Measurements from ENCODE around the gene TNFAIP8. TPM values are rescaled to one million over a fixed set of nuclear protein-coding genes. Genes with fewer than 3 reads are reported as not detected.
A peak's percentile ranks its signal among the peaks of the same experiment; 100 is the strongest.
"Not testable (repeated sequence)": the region's sequence is repeated elsewhere in the genome, so short reads cannot be mapped to it uniquely, and the experiment has no call there.

TNFAIP8 gene
- total RNA-seq, 1 experiment from 2014 or later, result 32.1 TPM

- DNase-seq (ENCODE audit: low read depth in 1 of 2, low spot score in 2 of 2), result no peak
- no peaks in the 10 kb centered on the region for H3K36me3 ChIP-seq
- H3K4me3 ChIP-seq, result no peak overlapping the region
- no peaks in the 10 kb centered on the region for H3K27me3 ChIP-seq (replicated peaks)
- no peaks in the 10 kb centered on the region for H3K9me3 ChIP-seq (replicated peaks)
- peaks cover 10% of the 10 kb centered on the region for H3K4me1 ChIP-seq (replicated peaks)
- H3K27ac ChIP-seq, result no peak overlapping the region
Observed at GRCh38 chr5:119409235-119409815, 53.5 kb downstream of the TNFAIP8 start.

GRCh38 chr5:119410448-119411159, 54.8 kb downstream of the TNFAIP8 start:
- Histone ChIP-seq H3K36me3 (no peaks in the 10 kb centered on the region), H3K27ac (no peak overlapping the region), H3K4me3 (no peak overlapping the region), H3K27me3 (replicated peaks) (no peaks in the 10 kb centered on the region), H3K9me3 (replicated peaks) (no peaks in the 10 kb centered on the region), H3K4me1 (replicated peaks) (peaks cover 10% of the 10 kb centered on the region)
- DNase-seq (ENCODE audit: low read depth in 1 of 2, low spot score in 2 of 2), result no peak

GRCh38 chr5:119411361-119412278, 55.8 kb downstream of the TNFAIP8 start:
- Histone ChIP-seq H3K27ac (peak overlapping the region; percentile 20), H3K4me3 (peak overlapping the region; percentile 38), H3K27me3 (replicated peaks) (no peaks in the 10 kb centered on the region), H3K4me1 (replicated peaks) (peaks cover 10% of the 10 kb centered on the region), H3K36me3 (no peaks in the 10 kb centered on the region), H3K9me3 (replicated peaks) (no peaks in the 10 kb centered on the region)
- peak; percentile 68 to 94 for DNase-seq (ENCODE audit: low read depth in 1 of 2, low spot score in 2 of 2)

GRCh38 chr5:119412279-119413227, 56.7 kb downstream of the TNFAIP8 start:
- no peak overlapping the region for H3K27ac ChIP-seq
- peaks cover 10% of the 10 kb centered on the region for H3K4me1 ChIP-seq (replicated peaks)
- H3K9me3 ChIP-seq (replicated peaks), result no peaks in the 10 kb centered on the region
- no peak for DNase-seq (ENCODE audit: low read depth in 1 of 2, low spot score in 2 of 2)
- H3K27me3 ChIP-seq (replicated peaks), result no peaks in the 10 kb centered on the region
- H3K36me3 ChIP-seq, result no peaks in the 10 kb centered on the region
- H3K4me3 ChIP-seq, result peak overlapping the region; percentile 38

- not testable (repeated sequence) for H3K9me3 ChIP-seq (replicated peaks); H3K4me3 ChIP-seq; H3K27ac ChIP-seq; H3K27me3 ChIP-seq (replicated peaks); H3K36me3 ChIP-seq; DNase-seq (ENCODE audit: low read depth in 1 of 2, low spot score in 2 of 2)
- H3K4me1 ChIP-seq (replicated peaks), result peaks cover 10% of the 10 kb centered on the region
Observed at GRCh38 chr5:119414124-119414734, 58.4 kb downstream of the TNFAIP8 start.

GRCh38 chr5:119417891-119418605, 62.2 kb downstream of the TNFAIP8 start:
- no peak overlapping the region for H3K4me3 ChIP-seq
- no peaks in the 10 kb centered on the region for H3K9me3 ChIP-seq (replicated peaks)
- H3K4me1 ChIP-seq (replicated peaks), result no peaks in the 10 kb centered on the region
- H3K27ac ChIP-seq, result no peak overlapping the region
- H3K36me3 ChIP-seq, result no peaks in the 10 kb centered on the region
- no peak for DNase-seq (ENCODE audit: low read depth in 1 of 2, low spot score in 2 of 2)
- no peaks in the 10 kb centered on the region for H3K27me3 ChIP-seq (replicated peaks)

GRCh38 chr5:119418606-119419100, 62.8 kb downstream of the TNFAIP8 start:
- no peak for DNase-seq (ENCODE audit: low read depth in 1 of 2, low spot score in 2 of 2)
- H3K9me3 ChIP-seq (replicated peaks), result no peaks in the 10 kb centered on the region
- no peaks in the 10 kb centered on the region for H3K36me3 ChIP-seq
- no peak overlapping the region for H3K27ac ChIP-seq
- H3K4me1 ChIP-seq (replicated peaks), result no peaks in the 10 kb centered on the region
- H3K27me3 ChIP-seq (replicated peaks), result no peaks in the 10 kb centered on the region
- no peak overlapping the region for H3K4me3 ChIP-seq

- no peak for DNase-seq (ENCODE audit: low read depth in 1 of 2, low spot score in 2 of 2)
- Histone ChIP-seq H3K36me3 (no peaks in the 10 kb centered on the region), H3K27ac (no peak overlapping the region), H3K27me3 (replicated peaks) (no peaks in the 10 kb centered on the region), H3K4me1 (replicated peaks) (no peaks in the 10 kb centered on the region), H3K4me3 (no peak overlapping the region), H3K9me3 (replicated peaks) (no peaks in the 10 kb centered on the region)
Observed at GRCh38 chr5:119420169-119420568, 64.3 kb downstream of the TNFAIP8 start.

GRCh38 chr5:119426057-119426456, 70.2 kb downstream of the TNFAIP8 start:
- Histone ChIP-seq H3K4me3 (no peak overlapping the region), H3K27me3 (replicated peaks) (no peaks in the 10 kb centered on the region), H3K27ac (no peak overlapping the region), H3K4me1 (replicated peaks) (no peaks in the 10 kb centered on the region), H3K9me3 (replicated peaks) (no peaks in the 10 kb centered on the region), H3K36me3 (no peaks in the 10 kb centered on the region)
- DNase-seq (ENCODE audit: low read depth in 1 of 2, low spot score in 2 of 2), result no peak

GRCh38 chr5:119427060-119427459, 71.2 kb downstream of the TNFAIP8 start:
- Histone ChIP-seq H3K4me1 (replicated peaks) (no peaks in the 10 kb centered on the region), H3K36me3 (no peaks in the 10 kb centered on the region), H3K9me3 (replicated peaks) (no peaks in the 10 kb centered on the region), H3K4me3 (no peak overlapping the region), H3K27ac (no peak overlapping the region), H3K27me3 (replicated peaks) (no peaks in the 10 kb centered on the region)
- no peak for DNase-seq (ENCODE audit: low read depth in 1 of 2, low spot score in 2 of 2)

- H3K27ac ChIP-seq; H3K4me3 ChIP-seq; H3K9me3 ChIP-seq (replicated peaks); H3K27me3 ChIP-seq (replicated peaks); H3K4me1 ChIP-seq (replicated peaks); H3K36me3 ChIP-seq; DNase-seq (ENCODE audit: low read depth in 1 of 2, low spot score in 2 of 2): not testable (repeated sequence)
Observed at GRCh38 chr5:119427596-119427995, 71.8 kb downstream of the TNFAIP8 start.

GRCh38 chr5:119428166-119428565, 72.3 kb downstream of the TNFAIP8 start:
- H3K27ac ChIP-seq; DNase-seq (ENCODE audit: low read depth in 1 of 2, low spot score in 2 of 2); H3K9me3 ChIP-seq (replicated peaks); H3K27me3 ChIP-seq (replicated peaks); H3K36me3 ChIP-seq; H3K4me3 ChIP-seq; H3K4me1 ChIP-seq (replicated peaks): not testable (repeated sequence)

Measured in SJSA1 (cell line).